Heart left ventricle (tissue), 16 donors: ENCODE results near the gene PCSK6. TPM values are rescaled to one million over a fixed set of nuclear protein-coding genes. Genes with fewer than 3 reads are reported as not detected.
A peak's percentile ranks its signal among the peaks of the same experiment; 100 is the strongest.

ENCODE experiments used
- ATAC-seq, 4 donors: fragments of 200-7000 bp; cut with Tn5 transposase; one replicate each; pipeline ENCODE4 v1.9.1; 2020 to 2022; ENCODE audit warnings: moderate library complexity in 4 of 4, mild to moderate bottlenecking in 3 of 4, moderate number of reproducible peaks in 1 of 4
- DNase-seq, 5 donors: peaks; one replicate each; pipeline ENCODE4 v3.0.0-alpha.2; 2020
- H3K27ac ChIP-seq, 12 donors: fragments of 200-600 bp; sonication (generic) in 4 of 12; one replicate each; pipeline versions ENCODE4 v1.5.0 to v1.8.0; 2016 to 2022; ENCODE audit warnings: mild to moderate bottlenecking in 2 of 12
- H3K27me3 ChIP-seq, 9 donors: fragments of 200-600 bp; sonication (generic) in 2 of 9; one replicate each; pipeline versions ENCODE4 v1.5.1 to v1.8.0; 2016 to 2022; ENCODE audit warnings: mild to moderate bottlenecking in 3 of 9
- H3K36me3 ChIP-seq, 9 donors: fragments of 200-600 bp; sonication (generic) in 2 of 9; one replicate each; pipeline versions ENCODE4 v1.5.0 to v1.8.0; 2018 to 2022; ENCODE audit warnings: mild to moderate bottlenecking in 2 of 9
- H3K4me1 ChIP-seq, 12 donors: fragments of 200-600 bp; sonication (generic) in 4 of 12; one replicate each; pipeline versions ENCODE4 v1.5.0 to v1.8.0; 2016 to 2022; ENCODE audit warnings: mild to moderate bottlenecking in 3 of 12
- H3K4me3 ChIP-seq, 12 donors: fragments of 200-600 bp; sonication (generic) in 4 of 12; one replicate each; pipeline versions ENCODE4 v1.5.0 to v1.8.0; 2017 to 2022; ENCODE audit warnings: mild to moderate bottlenecking in 9 of 12, moderate library complexity in 4 of 12
- H3K9me3 ChIP-seq, 12 donors: fragments of 200-600 bp; sonication (generic) in 4 of 12; one replicate each; pipeline versions ENCODE4 v1.5.0 to v1.8.0; 2016 to 2022; ENCODE audit warnings: mild to moderate bottlenecking in 1 of 12
- CTCF ChIP-seq, 12 donors: fragments of 200-600 bp; sonication (generic) in 4 of 12; IDR thresholded peaks; one replicate each; pipeline versions ENCODE4 v1.5.0 to v1.8.0; 2018 to 2022; ENCODE audit warnings: antibody characterized with exemption in 12 of 12, mild to moderate bottlenecking in 5 of 12
- POLR2A ChIP-seq, 2 donors: fragments of 450-650 bp; IDR thresholded peaks; one replicate each; pipeline ENCODE4 v1.6.1; 2017; ENCODE audit warnings: antibody characterized with exemption in 2 of 2, mild to moderate bottlenecking in 2 of 2, moderate library complexity in 2 of 2
- WGBS, 4 donors: extraction: QIAGEN DNeasy Blood & Tissue Kit in 2 of 4; methylation state at CpG; one replicate each; pipeline versions ENCODE4 v1.1.5 to v1.1.7; 2013 to 2018; 5-methylcytosine and 5-hydroxymethylcytosine counted together
- intact Hi-C, 10 donors: fragments of 100-400 bp; cut with DNase I; formaldehyde crosslinking; loops; one replicate each; pipeline versions ENCODE4 v1.11.1 to v1.14.2; 2022
- polyA plus RNA-seq, 2 donors: library from polyadenylated mRNA; stranded (reverse); fragments of 200-250 nt; gene quantifications; one replicate each; pipeline ENCODE4 v1.2.3, GENCODE V29; 2013
- total RNA-seq, 9 donors: library from RNA; depleted of rRNA in 2 of 9; stranded (reverse); fragments of >200 nt in 2 of 9; fragmentation: NEBNext Ultra II Directional in 3 of 9; extraction: Animal tissue kit (Norgen Biotek cat#: 25700) in 3 of 9; gene quantifications; one replicate each; pipeline versions ENCODE4 v1.1.0 to v1.2.4, GENCODE V29; 2016 to 2023
- donor health status: ischemic (EF 13 %, LVEDD 7.1; RV severe dilation, severe dysfunction).
- donor health status: healthy with polysubstance abuse.
- donor health status: DM: no; HTN: yes; CAD: no.
- donor health status: DM: no; HTN: no; CAD: no.
- donor health status: ischemic (EF 25% LVEDD 6.9; RV normal size, moderate dysfunction).
- donor health status: ischemic (EF 25% LVEDD 5.7; RV mildly dilated, moderate dysfunction).
- donor health status: healthy.
- donor health status: DM: yes; HTN: yes; CAD: no.
- donor health status: ischemic (EF 35%, LVEDD 5.7; RV mildly dilated, moderate dysfunction).
- donor health status: nonischemic (EF 11% LVEDD 7.7; RV severe dilation, severe dysfunction).
- donor health status: DM: yes; HTN: yes; CAD: no.
- donor health status: PGD.
- donor health status: ischemic (EF 29% LVEDD 5.4; RV normal size, mild dysfunction).
- donor health status: nonischemic (EF 23%, LVEDD 6.1; RV moderate dilation, normal function).

Gene PCSK6
- total and polyA plus RNA-seq, 11 donors: 7.3 to 41.7 (median 22.3) TPM

- H3K4me3 ChIP-seq: no peak overlapping the region
- peaks cover 0 to 25% (median 14%) of the 10 kb centered on the region in 12 donors for H3K4me1 ChIP-seq
- DNase-seq (no peak), ATAC-seq (no peak)
- no peaks in the 10 kb centered on the region for H3K9me3 ChIP-seq
- intact Hi-C loops: no loop called here
- H3K27ac ChIP-seq: no peak overlapping the region
- H3K36me3 ChIP-seq: no peaks in the 10 kb centered on the region
- no peak for TF ChIP-seq CTCF (IDR thresholded peaks at IDR 0.05)
- no peak for TF ChIP-seq POLR2A (IDR thresholded peaks at IDR 0.05)
- H3K27me3 ChIP-seq: no peaks in the 10 kb centered on the region
- 87 to 94% (median 91%) methylated on average over 14 to 17 of the region's 17 CpGs for WGBS, 4 donors
Measured at GRCh38 chr15:101530224-101530958, 40.9 kb upstream of the PCSK6 start.

- H3K27ac ChIP-seq: peak overlapping the region in 8 of 12 donors; percentile 33 to 67 (median 44)
- TF ChIP-seq CTCF (IDR thresholded peaks at IDR 0.05) (no peak), POLR2A (IDR thresholded peaks at IDR 0.05) (no peak)
- intact Hi-C loops: loop anchor here in 1 of 10 donors (5.0 kb wide), 1 partner anchor 88 kb away; no protein-coding TSS in a partner anchor
- ATAC-seq: peak; percentile 29 to 68 (median 57)
- H3K4me1 ChIP-seq: peaks cover 0 to 25% (median 14%) of the 10 kb centered on the region in 12 donors
- H3K27me3 ChIP-seq: no peaks in the 10 kb centered on the region
- DNase-seq: no peak
- H3K9me3 ChIP-seq: no peaks in the 10 kb centered on the region
- no peak overlapping the region for H3K4me3 ChIP-seq
- WGBS, 4 donors: 57 to 88% (median 73%) methylated on average over 4 of the region's 4 CpGs
- no peaks in the 10 kb centered on the region for H3K36me3 ChIP-seq
Measured at GRCh38 chr15:101528917-101529299, 39.4 kb upstream of the PCSK6 start.

GRCh38 chr15:101528108-101528916 lies 38.8 kb upstream of the PCSK6 start:
- peak; percentile 74 to 91 (median 84) for ATAC-seq
- no peak overlapping the region for H3K4me3 ChIP-seq
- H3K36me3 ChIP-seq: no peaks in the 10 kb centered on the region
- no peaks in the 10 kb centered on the region for H3K27me3 ChIP-seq
- no peaks in the 10 kb centered on the region for H3K9me3 ChIP-seq
- peaks cover 0 to 25% (median 14%) of the 10 kb centered on the region in 12 donors for H3K4me1 ChIP-seq
- TF ChIP-seq CTCF (IDR thresholded peaks at IDR 0.05) (no peak), POLR2A (IDR thresholded peaks at IDR 0.05) (no peak)
- intact Hi-C loops: loop anchor here in 1 of 10 donors (5.0 kb wide), 1 partner anchor 89 kb away; no protein-coding TSS in a partner anchor
- peak overlapping the region in 9 of 12 donors; percentile 17 to 83 (median 42) for H3K27ac ChIP-seq
- peak in 4 of 5 donors; percentile 53 to 79 (median 63) for DNase-seq
- WGBS, 4 donors: 37 to 52% (median 49%) methylated on average over 12 to 18 of the region's 18 CpGs

GRCh38 chr15:101526890-101527289 lies 37.4 kb upstream of the PCSK6 start:
- peak overlapping the region in 2 of 12 donors; percentile 35 to 60 for H3K27ac ChIP-seq
- intact Hi-C loops: loop anchor here in 1 of 10 donors (5.0 kb wide), 1 partner anchor 90 kb away; no protein-coding TSS in a partner anchor
- no peak overlapping the region for H3K4me3 ChIP-seq
- 91 to 93% (median 91%) methylated on average over 7 of the region's 7 CpGs for WGBS, 4 donors
- H3K27me3 ChIP-seq: peaks cover 0 to 7% (median 0%) of the 10 kb centered on the region in 9 donors
- no peaks in the 10 kb centered on the region for H3K9me3 ChIP-seq
- no peaks in the 10 kb centered on the region for H3K36me3 ChIP-seq
- TF ChIP-seq POLR2A (IDR thresholded peaks at IDR 0.05): no peak
- TF ChIP-seq CTCF (IDR thresholded peaks at IDR 0.05): no peak
- no peak for DNase-seq
- ATAC-seq: no peak
- peaks cover 0 to 25% (median 14%) of the 10 kb centered on the region in 12 donors for H3K4me1 ChIP-seq
